Measurements from ENCODE around the gene UQCRHL. TPM values are rescaled to one million over a fixed set of nuclear protein-coding genes. Genes with fewer than 3 reads are reported as not detected.

UQCRHL gene
- total and polyA plus RNA-seq, 2 experiments from 2014 or later = 2.3 to 3.0 TPM

DNA sequence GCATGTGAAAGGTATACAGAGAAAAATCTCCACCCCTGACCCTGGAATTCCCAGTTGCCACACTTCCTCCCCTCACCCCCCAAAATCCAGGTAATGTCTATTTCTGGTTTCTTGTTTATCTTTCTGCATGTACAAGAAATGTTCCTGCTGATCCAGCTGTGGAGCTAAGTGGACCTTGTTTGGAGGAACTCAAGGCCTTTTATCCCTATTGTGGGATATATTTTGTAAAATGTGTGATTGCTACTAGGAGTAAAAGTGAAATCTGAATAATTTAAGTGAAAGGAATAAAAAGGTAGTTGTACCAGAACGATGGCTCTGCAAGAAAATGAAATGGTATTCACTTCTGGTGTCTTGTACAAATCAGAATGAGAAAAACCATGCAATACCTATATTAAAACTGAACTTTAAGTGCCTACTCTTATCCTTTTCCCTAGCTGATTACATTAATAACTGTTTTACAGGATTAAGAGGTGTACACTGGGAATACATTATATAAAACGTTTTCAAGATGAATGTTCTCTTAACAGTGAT lies 43.1 kb upstream of the UQCRHL start:
- H3K27me3 ChIP-seq (ENCODE audit: insufficient read depth) = peaks cover 6% of the 10 kb centered on the region
- no peak for ATAC-seq
- Mint-ChIP-seq H3K27me3 (ENCODE audit: insufficient read depth, low read depth, poor library complexity) (peaks cover 11% of the 10 kb centered on the region), H3K36me3 (ENCODE audit: low read depth) (no peaks in the 10 kb centered on the region), H3K4me3 (peak overlapping the region; percentile 98), H3K27ac (peak overlapping the region; percentile 27; the same call in 1 of the 2 replicates), H3K4me1 (peaks cover 21% of the 10 kb centered on the region), H3K9me3 (no peaks in the 10 kb centered on the region; the same call in 1 of the 3 replicates)
- H3K4me2 ChIP-seq = peak overlapping the region; percentile 92
- no peaks in the 10 kb centered on the region for H3K36me3 ChIP-seq (ENCODE audit: insufficient read depth)
- DNase-seq (ENCODE audit: low spot score) = no peak
- H3K9me2 ChIP-seq (ENCODE audit: insufficient read depth) = no peaks in the 10 kb centered on the region
- no peak overlapping the region for H2AFZ ChIP-seq
- peak overlapping the region; percentile 94 for H3K27ac ChIP-seq (ENCODE audit: low read depth)
- TF ChIP-seq, protein P1, sequence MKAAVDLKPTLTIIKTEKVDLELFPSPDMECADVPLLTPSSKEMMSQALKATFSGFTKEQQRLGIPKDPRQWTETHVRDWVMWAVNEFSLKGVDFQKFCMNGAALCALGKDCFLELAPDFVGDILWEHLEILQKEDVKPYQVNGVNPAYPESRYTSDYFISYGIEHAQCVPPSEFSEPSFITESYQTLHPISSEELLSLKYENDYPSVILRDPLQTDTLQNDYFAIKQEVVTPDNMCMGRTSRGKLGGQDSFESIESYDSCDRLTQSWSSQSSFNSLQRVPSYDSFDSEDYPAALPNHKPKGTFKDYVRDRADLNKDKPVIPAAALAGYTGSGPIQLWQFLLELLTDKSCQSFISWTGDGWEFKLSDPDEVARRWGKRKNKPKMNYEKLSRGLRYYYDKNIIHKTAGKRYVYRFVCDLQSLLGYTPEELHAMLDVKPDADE (IDR thresholded peaks at IDR 0.05) = no peak
- no peak for TF ChIP-seq JUNB (IDR thresholded peaks at IDR 0.05; ENCODE audit: unreplicated experiment)
- no peak for TF ChIP-seq ZNF331 (CRISPR knock-in tag; IDR thresholded peaks at IDR 0.05; ENCODE audit: low read depth)
- no peak for TF ChIP-seq STAT1 (IDR thresholded peaks at IDR 0.05; ENCODE audit: unreplicated experiment)
- TF ChIP-seq, protein P2, sequence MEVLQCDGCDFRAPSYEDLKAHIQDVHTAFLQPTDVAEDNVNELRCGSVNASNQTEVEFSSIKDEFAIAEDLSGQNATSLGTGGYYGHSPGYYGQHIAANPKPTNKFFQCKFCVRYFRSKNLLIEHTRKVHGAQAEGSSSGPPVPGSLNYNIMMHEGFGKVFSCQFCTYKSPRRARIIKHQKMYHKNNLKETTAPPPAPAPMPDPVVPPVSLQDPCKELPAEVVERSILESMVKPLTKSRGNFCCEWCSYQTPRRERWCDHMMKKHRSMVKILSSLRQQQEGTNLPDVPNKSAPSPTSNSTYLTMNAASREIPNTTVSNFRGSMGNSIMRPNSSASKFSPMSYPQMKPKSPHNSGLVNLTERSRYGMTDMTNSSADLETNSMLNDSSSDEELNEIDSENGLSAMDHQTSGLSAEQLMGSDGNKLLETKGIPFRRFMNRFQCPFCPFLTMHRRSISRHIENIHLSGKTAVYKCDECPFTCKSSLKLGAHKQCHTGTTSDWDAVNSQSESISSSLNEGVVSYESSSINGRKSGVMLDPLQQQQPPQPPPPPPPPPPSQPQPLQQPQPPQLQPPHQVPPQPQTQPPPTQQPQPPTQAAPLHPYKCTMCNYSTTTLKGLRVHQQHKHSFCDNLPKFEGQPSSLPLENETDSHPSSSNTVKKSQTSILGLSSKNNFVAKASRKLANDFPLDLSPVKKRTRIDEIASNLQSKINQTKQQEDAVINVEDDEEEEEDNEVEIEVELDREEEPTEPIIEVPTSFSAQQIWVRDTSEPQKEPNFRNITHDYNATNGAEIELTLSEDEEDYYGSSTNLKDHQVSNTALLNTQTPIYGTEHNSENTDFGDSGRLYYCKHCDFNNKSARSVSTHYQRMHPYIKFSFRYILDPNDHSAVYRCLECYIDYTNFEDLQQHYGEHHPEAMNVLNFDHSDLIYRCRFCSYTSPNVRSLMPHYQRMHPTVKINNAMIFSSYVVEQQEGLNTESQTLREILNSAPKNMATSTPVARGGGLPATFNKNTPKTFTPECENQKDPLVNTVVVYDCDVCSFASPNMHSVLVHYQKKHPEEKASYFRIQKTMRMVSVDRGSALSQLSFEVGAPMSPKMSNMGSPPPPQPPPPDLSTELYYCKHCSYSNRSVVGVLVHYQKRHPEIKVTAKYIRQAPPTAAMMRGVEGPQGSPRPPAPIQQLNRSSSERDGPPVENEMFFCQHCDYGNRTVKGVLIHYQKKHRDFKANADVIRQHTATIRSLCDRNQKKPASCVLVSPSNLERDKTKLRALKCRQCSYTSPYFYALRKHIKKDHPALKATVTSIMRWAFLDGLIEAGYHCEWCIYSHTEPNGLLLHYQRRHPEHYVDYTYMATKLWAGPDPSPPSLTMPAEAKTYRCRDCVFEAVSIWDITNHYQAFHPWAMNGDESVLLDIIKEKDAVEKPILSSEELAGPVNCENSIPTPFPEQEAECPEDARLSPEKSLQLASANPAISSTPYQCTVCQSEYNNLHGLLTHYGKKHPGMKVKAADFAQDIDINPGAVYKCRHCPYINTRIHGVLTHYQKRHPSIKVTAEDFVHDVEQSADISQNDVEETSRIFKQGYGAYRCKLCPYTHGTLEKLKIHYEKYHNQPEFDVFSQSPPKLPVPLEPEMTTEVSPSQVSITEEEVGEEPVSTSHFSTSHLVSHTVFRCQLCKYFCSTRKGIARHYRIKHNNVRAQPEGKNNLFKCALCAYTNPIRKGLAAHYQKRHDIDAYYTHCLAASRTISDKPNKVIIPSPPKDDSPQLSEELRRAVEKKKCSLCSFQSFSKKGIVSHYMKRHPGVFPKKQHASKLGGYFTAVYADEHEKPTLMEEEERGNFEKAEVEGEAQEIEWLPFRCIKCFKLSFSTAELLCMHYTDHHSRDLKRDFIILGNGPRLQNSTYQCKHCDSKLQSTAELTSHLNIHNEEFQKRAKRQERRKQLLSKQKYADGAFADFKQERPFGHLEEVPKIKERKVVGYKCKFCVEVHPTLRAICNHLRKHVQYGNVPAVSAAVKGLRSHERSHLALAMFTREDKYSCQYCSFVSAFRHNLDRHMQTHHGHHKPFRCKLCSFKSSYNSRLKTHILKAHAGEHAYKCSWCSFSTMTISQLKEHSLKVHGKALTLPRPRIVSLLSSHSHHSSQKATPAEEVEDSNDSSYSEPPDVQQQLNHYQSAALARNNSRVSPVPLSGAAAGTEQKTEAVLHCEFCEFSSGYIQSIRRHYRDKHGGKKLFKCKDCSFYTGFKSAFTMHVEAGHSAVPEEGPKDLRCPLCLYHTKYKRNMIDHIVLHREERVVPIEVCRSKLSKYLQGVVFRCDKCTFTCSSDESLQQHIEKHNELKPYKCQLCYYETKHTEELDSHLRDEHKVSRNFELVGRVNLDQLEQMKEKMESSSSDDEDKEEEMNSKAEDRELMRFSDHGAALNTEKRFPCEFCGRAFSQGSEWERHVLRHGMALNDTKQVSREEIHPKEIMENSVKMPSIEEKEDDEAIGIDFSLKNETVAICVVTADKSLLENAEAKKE (CRISPR knock-in tag; IDR thresholded peaks at IDR 0.05) = no peak
- TF ChIP-seq, protein P3, sequence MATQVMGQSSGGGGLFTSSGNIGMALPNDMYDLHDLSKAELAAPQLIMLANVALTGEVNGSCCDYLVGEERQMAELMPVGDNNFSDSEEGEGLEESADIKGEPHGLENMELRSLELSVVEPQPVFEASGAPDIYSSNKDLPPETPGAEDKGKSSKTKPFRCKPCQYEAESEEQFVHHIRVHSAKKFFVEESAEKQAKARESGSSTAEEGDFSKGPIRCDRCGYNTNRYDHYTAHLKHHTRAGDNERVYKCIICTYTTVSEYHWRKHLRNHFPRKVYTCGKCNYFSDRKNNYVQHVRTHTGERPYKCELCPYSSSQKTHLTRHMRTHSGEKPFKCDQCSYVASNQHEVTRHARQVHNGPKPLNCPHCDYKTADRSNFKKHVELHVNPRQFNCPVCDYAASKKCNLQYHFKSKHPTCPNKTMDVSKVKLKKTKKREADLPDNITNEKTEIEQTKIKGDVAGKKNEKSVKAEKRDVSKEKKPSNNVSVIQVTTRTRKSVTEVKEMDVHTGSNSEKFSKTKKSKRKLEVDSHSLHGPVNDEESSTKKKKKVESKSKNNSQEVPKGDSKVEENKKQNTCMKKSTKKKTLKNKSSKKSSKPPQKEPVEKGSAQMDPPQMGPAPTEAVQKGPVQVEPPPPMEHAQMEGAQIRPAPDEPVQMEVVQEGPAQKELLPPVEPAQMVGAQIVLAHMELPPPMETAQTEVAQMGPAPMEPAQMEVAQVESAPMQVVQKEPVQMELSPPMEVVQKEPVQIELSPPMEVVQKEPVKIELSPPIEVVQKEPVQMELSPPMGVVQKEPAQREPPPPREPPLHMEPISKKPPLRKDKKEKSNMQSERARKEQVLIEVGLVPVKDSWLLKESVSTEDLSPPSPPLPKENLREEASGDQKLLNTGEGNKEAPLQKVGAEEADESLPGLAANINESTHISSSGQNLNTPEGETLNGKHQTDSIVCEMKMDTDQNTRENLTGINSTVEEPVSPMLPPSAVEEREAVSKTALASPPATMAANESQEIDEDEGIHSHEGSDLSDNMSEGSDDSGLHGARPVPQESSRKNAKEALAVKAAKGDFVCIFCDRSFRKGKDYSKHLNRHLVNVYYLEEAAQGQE (IDR thresholded peaks at IDR 0.05; ENCODE audit: unreplicated experiment) = no peak
- TF ChIP-seq ZNF114 (CRISPR knock-in tag; IDR thresholded peaks at IDR 0.05) = no peak
- no peak for TF ChIP-seq POLR2AphosphoS5 (IDR thresholded peaks at IDR 0.05; ENCODE audit: low read depth)
- TF ChIP-seq NANOG (IDR thresholded peaks at IDR 0.05; ENCODE audit: borderline replicate concordance) = no peak
- no peak for TF ChIP-seq EZH2 (IDR thresholded peaks at IDR 0.05; ENCODE audit: low read depth, unreplicated experiment)
- TF ChIP-seq, protein P4, sequence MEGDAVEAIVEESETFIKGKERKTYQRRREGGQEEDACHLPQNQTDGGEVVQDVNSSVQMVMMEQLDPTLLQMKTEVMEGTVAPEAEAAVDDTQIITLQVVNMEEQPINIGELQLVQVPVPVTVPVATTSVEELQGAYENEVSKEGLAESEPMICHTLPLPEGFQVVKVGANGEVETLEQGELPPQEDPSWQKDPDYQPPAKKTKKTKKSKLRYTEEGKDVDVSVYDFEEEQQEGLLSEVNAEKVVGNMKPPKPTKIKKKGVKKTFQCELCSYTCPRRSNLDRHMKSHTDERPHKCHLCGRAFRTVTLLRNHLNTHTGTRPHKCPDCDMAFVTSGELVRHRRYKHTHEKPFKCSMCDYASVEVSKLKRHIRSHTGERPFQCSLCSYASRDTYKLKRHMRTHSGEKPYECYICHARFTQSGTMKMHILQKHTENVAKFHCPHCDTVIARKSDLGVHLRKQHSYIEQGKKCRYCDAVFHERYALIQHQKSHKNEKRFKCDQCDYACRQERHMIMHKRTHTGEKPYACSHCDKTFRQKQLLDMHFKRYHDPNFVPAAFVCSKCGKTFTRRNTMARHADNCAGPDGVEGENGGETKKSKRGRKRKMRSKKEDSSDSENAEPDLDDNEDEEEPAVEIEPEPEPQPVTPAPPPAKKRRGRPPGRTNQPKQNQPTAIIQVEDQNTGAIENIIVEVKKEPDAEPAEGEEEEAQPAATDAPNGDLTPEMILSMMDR (conservative IDR thresholded peaks at IDR 0.05; ENCODE audit: low read depth in 2 of 2) = no peak
- TF ChIP-seq EZH2phosphoT487 (IDR thresholded peaks at IDR 0.05; ENCODE audit: unreplicated experiment) = no peak
- no peak for TF ChIP-seq CREB1 (CRISPR knock-in tag; IDR thresholded peaks at IDR 0.05; ENCODE audit: low read depth)
- H3K4me3 ChIP-seq = peak overlapping the region; percentile 87
- H3K4me1 ChIP-seq (ENCODE audit: insufficient read depth) = peaks cover 20% of the 10 kb centered on the region
- H4K20me1 ChIP-seq (replicated peaks; ENCODE audit: insufficient read depth) = no peaks in the 10 kb centered on the region
- H3F3A ChIP-seq (replicated peaks; ENCODE audit: low read depth) = peaks cover 15% of the 10 kb centered on the region; the same call in 1 of the 2 replicates
- H3K79me2 ChIP-seq (replicated peaks; ENCODE audit: insufficient read depth) = peaks cover 77% of the 10 kb centered on the region
